Measurements from ENCODE around the gene ATP8A2. TPM values are rescaled to one million over a fixed set of nuclear protein-coding genes. Genes with fewer than 3 reads are reported as not detected.
A peak's percentile ranks its signal among the peaks of the same experiment; 100 is the strongest.
"Not testable (repeated sequence)": the region's sequence is repeated elsewhere in the genome, so short reads cannot be mapped to it uniquely, and the experiment has no call there.

Gene ATP8A2
- total RNA-seq, 6 donors from 2014 or later: 0.55 to 1.5 (median 0.87) TPM

DNA sequence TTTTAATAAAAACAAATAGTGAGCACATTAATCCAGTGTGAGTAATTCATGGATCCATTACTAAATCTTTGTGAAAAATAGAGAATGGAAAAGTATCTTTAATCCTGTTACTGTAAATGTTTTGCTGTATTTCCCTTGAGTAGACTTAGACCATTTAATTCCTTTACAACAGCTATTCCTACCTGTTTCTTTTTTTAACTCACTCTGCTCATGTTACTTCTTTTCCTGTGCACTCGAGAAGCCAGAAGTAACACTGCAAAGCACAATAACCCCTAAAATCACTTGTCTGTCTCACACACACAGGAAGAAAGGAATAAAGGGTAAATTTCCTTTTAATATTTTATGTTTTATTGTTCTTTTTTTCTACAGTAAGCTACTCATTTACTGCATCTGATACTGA, 435.8 kb downstream of the ATP8A2 start:
- DNase-seq (no peak), ATAC-seq (ENCODE audit: low FRiP score in 2 of 2) (no peak)
- H3K27ac ChIP-seq: no peak overlapping the region
- no peaks in the 10 kb centered on the region for H3K36me3 ChIP-seq
- TF ChIP-seq EP300 (IDR thresholded peaks at IDR 0.05): no peak
- TF ChIP-seq, protein P1, sequence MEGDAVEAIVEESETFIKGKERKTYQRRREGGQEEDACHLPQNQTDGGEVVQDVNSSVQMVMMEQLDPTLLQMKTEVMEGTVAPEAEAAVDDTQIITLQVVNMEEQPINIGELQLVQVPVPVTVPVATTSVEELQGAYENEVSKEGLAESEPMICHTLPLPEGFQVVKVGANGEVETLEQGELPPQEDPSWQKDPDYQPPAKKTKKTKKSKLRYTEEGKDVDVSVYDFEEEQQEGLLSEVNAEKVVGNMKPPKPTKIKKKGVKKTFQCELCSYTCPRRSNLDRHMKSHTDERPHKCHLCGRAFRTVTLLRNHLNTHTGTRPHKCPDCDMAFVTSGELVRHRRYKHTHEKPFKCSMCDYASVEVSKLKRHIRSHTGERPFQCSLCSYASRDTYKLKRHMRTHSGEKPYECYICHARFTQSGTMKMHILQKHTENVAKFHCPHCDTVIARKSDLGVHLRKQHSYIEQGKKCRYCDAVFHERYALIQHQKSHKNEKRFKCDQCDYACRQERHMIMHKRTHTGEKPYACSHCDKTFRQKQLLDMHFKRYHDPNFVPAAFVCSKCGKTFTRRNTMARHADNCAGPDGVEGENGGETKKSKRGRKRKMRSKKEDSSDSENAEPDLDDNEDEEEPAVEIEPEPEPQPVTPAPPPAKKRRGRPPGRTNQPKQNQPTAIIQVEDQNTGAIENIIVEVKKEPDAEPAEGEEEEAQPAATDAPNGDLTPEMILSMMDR (IDR thresholded peaks at IDR 0.05): no peak
- TF ChIP-seq POLR2AphosphoS5 (IDR thresholded peaks at IDR 0.05): no peak
- TF ChIP-seq POLR2A (IDR thresholded peaks at IDR 0.05): no peak
- 43 to 65% methylated on average over 1 of the region's 1 CpG for WGBS, 2 donors
- H3K4me1 ChIP-seq: no peaks in the 10 kb centered on the region
- H3K27me3 ChIP-seq: no peaks in the 10 kb centered on the region
- H3K9me3 ChIP-seq: peaks cover 0 to 3% (median 0%) of the 10 kb centered on the region in 4 donors
- no peak overlapping the region for H3K4me3 ChIP-seq

DNA sequence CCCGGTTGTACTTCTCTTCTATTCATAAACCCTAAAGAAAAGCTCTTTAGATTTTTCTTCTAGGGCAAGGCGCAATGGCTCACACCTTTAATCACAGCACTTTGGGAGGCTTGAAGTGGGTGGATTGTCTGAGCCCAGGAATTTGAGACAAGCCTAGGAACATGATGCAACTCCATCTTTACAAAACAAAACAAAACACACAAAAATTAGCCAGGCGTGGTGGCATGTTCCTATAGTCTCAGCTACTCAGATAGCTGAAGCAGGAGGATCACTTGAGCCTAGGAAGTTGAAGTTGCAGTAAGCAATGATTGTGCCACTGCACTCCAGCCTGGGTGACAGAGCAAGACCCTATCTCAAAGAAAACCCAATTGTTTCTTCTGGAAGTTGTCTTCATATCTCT, 439.7 kb downstream of the ATP8A2 start:
- Histone ChIP-seq H3K4me3 (no peak overlapping the region), H3K9me3 (peaks cover 0 to 3% (median 0%) of the 10 kb centered on the region in 4 donors), H3K36me3 (no peaks in the 10 kb centered on the region), H3K27ac (no peak overlapping the region), H3K27me3 (no peaks in the 10 kb centered on the region), H3K4me1 (peaks cover 0 to under 1% (median 0%) of the 10 kb centered on the region in 4 donors)
- TF ChIP-seq POLR2A (IDR thresholded peaks at IDR 0.05): no peak
- TF ChIP-seq, protein P1 (IDR thresholded peaks at IDR 0.05): no peak
- no peak for TF ChIP-seq EP300 (IDR thresholded peaks at IDR 0.05)
- TF ChIP-seq POLR2AphosphoS5 (IDR thresholded peaks at IDR 0.05): no peak
- 88% methylated on average over 3 of the region's 3 CpGs for WGBS, 2 donors
- ATAC-seq (ENCODE audit: low FRiP score in 2 of 2) (no peak), DNase-seq (no peak)

DNA sequence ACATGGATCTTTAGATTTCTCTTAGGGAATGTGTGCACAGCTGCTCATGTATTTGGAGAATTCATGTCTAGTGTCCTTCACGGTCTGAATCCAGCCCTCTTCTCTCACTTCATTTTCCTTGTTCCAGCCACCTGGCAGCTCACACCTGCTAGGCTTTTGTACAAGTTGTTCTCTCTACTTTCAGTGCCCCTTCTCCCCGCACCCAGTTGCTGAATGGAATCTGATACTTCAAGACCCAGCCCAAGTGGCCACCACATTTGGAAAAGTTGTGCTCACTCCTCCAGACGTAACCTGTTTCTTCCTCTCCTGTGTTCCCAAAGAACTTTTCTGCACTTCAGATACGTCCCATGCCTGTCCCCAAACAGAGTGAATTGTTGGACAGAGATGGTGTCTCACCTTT, 444.5 kb downstream of the ATP8A2 start:
- Histone ChIP-seq H3K4me1 (peaks cover 0 to 6% (median 0%) of the 10 kb centered on the region in 4 donors), H3K36me3 (no peaks in the 10 kb centered on the region), H3K4me3 (no peak overlapping the region), H3K27me3 (no peaks in the 10 kb centered on the region), H3K27ac (peak overlapping the region in 2 of 4 donors; percentile 18 to 71), H3K9me3 (peaks cover 0 to 3% (median 0%) of the 10 kb centered on the region in 4 donors)
- ATAC-seq (ENCODE audit: low FRiP score in 2 of 2): peak in 1 of 2 donors; percentile 83
- TF ChIP-seq POLR2A (IDR thresholded peaks at IDR 0.05) (peak in 1 of 4 donors; percentile 14), EP300 (IDR thresholded peaks at IDR 0.05) (no peak)
- 70 to 71% methylated on average over 4 of the region's 4 CpGs for WGBS, 2 donors
- peak in 1 of 2 donors; percentile 82 for DNase-seq

DNA sequence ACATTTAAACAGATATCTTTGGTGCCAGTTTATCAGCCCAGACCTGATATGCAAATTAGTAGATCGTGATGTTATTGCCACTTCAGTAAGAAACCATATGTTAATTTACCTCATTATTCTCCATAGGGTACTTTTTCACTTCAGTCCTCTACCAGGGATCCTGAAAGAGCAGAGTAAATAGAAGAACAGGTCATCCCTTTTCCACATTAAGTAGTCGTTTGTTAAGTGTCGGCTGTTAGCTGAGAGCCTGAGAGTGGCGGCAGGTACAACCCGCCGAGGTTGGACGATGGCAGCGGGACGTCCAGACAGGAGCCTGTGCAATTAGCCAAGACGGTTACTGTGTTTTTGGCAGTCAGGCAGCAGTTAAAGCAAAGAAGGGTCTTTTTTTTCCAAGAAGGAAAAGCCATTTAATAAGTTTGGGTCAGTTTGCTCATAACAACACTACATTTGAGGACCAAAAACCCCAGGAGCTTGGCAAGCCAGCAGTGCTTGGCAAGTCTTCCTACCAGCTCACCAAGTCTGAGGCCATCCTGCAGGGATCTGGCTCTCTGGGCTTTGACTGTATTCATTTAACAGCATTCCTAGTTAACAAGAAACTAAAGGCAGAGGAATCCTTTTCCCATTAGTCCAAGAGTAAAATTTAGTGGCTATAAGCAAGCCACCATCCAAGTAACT, 448.2 kb downstream of the ATP8A2 start:
- Histone ChIP-seq H3K4me3 (no peak overlapping the region), H3K9me3 (no peaks in the 10 kb centered on the region), H3K27me3 (no peaks in the 10 kb centered on the region), H3K4me1 (peaks cover 0 to 6% (median 0%) of the 10 kb centered on the region in 4 donors), H3K27ac (no peak overlapping the region), H3K36me3 (no peaks in the 10 kb centered on the region)
- WGBS, 2 donors: 51 to 53% methylated on average over 10 of the region's 10 CpGs
- no peak for TF ChIP-seq EP300 (IDR thresholded peaks at IDR 0.05)
- TF ChIP-seq, protein P1 (IDR thresholded peaks at IDR 0.05): no peak
- TF ChIP-seq POLR2A (IDR thresholded peaks at IDR 0.05): no peak
- no peak for TF ChIP-seq POLR2AphosphoS5 (IDR thresholded peaks at IDR 0.05)
- ATAC-seq (ENCODE audit: low FRiP score in 2 of 2): no peak
- peak; percentile 23 to 51 for DNase-seq

DNA sequence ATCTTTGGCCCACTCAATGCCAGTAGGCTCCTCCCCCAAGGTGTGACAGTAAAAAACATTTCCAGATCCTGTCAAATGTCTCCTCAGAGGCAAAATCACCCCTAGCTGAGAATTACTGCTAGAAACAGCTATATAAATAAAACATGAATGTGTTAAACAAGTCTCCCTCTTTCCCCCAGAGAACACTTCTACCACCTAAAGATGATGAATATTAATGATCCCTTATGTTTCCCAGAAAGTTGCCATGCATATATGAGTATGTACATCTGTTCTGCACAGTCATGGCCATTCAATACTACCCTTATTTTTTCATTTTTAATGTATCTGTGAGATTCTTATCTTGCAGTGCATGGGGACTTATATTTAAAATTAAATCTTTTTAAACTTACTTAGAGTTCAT, 450.0 kb downstream of the ATP8A2 start:
- H3K9me3 ChIP-seq: no peaks in the 10 kb centered on the region
- H3K36me3 ChIP-seq: no peaks in the 10 kb centered on the region
- H3K4me3 ChIP-seq: no peak overlapping the region
- TF ChIP-seq EP300 (IDR thresholded peaks at IDR 0.05) (no peak), POLR2AphosphoS5 (IDR thresholded peaks at IDR 0.05) (no peak), POLR2A (IDR thresholded peaks at IDR 0.05) (no peak)
- TF ChIP-seq, protein P1 (IDR thresholded peaks at IDR 0.05): no peak
- ATAC-seq (ENCODE audit: low FRiP score in 2 of 2) (no peak), DNase-seq (no peak)
- no peaks in the 10 kb centered on the region for H3K27me3 ChIP-seq
- H3K27ac ChIP-seq: no peak overlapping the region
- H3K4me1 ChIP-seq: peaks cover 0 to 3% (median 0%) of the 10 kb centered on the region in 4 donors

DNA sequence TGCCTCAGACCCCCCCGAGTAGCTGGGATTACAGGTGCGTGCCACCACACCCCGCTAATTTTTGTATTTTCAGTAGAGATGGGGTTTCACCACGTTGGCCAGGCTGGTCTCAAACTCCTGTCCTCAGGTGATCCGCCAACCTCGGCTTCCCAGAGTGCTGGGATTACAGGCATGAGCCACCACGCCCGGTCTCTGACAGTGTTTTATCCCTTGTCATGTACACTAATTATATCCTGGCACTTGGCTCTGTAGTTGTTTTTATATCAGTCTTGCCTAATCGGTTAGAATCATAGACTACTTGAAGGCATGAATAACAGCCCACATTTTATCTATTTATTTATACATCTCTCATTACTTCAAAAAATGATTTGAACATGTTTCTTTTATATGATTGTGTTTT, 455.4 kb downstream of the ATP8A2 start:
- 86 to 89% methylated on average over 9 of the region's 9 CpGs for WGBS, 2 donors
- H3K4me1 ChIP-seq; H3K27ac ChIP-seq; ATAC-seq (ENCODE audit: low FRiP score in 2 of 2); H3K27me3 ChIP-seq; H3K36me3 ChIP-seq; H3K4me3 ChIP-seq; H3K9me3 ChIP-seq; DNase-seq: not testable (repeated sequence)

All from upper lobe of left lung (tissue), 6 donors.